GM10266 (cell line): ENCODE data around the gene RNF8.
"Not testable (repeated sequence)": the region's sequence is repeated elsewhere in the genome, so short reads cannot be mapped to it uniquely, and the experiment has no call there.

Source experiments
- DNase-seq: peaks from one replicate; pipeline ENCODE4 v3.0.0; 2012; ENCODE audit errors: extremely low spot score
- TF ChIP-seq, protein P1 (sequence below): IDR thresholded peaks from 2 replicates; pipeline ENCODE4 v1.5.1; 2012; ENCODE audit warnings: mild to moderate bottlenecking, low read depth; ENCODE audit not compliant: control insufficient read depth, insufficient read depth; ENCODE audit errors: missing control alignments

Gene RNF8

DNA sequence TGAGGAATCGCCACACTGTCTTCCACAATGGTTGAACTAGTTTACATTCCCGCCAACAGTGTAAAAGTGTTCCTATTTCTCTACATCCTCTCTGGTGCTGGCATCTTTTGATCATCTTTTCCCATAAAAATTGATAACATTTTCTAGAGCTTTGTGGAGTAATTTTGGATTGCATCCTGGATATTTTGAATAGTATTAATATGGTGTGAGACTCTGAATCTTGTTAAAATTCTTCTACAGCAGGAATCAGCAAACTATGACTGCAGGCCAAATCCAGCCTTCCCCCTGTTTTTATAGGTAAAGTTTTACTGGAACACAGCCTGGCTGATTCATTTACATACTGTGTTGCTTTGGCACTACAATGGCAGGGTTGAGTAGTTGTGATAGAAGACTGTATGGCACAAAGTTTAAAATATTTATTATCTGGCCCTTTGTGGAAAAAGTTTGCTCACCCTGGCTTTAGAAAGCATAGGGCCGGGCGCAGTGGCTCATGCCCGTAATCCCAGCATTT is 15.0 kb upstream of the RNF8 start:
- no peak for DNase-seq
- TF ChIP-seq, protein P1, sequence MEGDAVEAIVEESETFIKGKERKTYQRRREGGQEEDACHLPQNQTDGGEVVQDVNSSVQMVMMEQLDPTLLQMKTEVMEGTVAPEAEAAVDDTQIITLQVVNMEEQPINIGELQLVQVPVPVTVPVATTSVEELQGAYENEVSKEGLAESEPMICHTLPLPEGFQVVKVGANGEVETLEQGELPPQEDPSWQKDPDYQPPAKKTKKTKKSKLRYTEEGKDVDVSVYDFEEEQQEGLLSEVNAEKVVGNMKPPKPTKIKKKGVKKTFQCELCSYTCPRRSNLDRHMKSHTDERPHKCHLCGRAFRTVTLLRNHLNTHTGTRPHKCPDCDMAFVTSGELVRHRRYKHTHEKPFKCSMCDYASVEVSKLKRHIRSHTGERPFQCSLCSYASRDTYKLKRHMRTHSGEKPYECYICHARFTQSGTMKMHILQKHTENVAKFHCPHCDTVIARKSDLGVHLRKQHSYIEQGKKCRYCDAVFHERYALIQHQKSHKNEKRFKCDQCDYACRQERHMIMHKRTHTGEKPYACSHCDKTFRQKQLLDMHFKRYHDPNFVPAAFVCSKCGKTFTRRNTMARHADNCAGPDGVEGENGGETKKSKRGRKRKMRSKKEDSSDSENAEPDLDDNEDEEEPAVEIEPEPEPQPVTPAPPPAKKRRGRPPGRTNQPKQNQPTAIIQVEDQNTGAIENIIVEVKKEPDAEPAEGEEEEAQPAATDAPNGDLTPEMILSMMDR = no peak

DNA sequence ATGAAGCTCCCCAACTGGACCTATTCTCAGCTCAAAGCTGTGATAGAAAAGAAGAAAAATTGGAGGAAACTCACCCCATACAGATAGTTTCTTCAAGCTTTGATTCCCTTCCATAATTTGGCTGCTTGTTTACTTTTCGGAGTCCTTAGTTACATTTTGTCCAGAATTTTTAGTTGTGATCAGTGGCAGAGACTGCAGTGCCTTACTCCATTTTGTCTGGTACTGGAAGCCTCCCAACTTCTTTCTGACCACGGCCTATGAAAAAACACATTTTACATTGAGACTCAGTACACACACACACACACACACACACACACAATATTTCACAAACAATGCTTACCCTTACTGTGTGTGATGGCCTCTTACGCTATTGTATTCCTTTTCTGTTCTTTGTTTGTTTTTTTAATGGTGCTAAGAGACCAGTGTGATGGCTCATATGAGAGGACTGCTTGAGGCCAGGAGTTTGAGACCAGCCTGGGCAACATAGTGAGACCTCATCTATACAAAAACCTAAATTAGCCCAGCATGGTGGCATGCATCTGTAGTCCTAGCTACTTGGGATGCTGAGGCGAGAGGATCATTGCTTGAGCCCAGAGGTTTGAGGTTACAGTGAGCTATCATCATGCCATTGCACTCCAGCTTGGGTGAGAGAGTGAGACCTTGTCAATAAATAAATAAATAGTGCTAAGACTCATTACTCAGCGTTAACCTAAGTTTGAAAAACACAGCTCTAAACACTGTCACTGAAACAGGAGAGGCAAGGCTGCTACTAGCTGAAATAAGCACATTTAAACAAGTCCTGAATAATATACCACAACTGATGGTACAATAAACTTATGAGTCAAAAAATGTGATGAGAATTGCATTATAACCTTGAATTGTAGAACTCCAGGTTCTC is 13.8 kb upstream of the RNF8 start:
- DNase-seq = no peak
- TF ChIP-seq, protein P1 = no peak

DNA sequence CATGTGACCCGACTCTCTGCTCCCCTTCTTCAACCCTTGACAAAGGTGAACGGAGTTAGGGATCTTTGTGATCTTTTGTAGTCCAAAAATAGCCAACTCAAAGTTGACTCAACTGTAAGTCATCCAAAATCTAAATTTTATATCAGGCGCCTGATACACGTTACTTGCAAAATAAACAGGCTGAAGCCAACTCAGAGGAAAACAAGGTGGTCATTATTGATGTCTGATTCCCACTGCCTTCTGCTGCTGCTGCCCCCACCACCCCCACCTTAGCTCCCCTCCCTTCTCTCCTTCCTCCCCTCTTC is 13.2 kb upstream of the RNF8 start:
- TF ChIP-seq, protein P1 = no peak
- no peak for DNase-seq

DNA sequence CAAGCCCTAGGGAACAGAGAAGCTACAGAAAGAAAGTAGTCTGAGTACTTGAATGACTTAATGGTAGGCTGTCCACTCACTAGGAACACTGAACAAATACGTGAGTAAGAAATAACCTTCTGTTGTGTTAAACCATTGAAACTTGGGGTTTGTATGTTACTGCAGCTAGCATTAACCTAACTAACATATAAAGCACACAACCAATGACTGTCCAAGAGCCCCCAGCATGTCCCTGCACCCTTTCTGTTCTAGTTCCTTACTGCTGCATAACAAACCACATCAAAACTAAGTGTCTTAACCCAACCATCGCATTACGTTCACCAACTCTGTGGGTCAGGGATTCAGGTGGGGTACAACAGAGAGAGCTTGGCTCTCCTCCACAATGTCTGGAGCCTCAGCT is 10.5 kb upstream of the RNF8 start:
- DNase-seq = no peak
- TF ChIP-seq, protein P1 = no peak

DNA sequence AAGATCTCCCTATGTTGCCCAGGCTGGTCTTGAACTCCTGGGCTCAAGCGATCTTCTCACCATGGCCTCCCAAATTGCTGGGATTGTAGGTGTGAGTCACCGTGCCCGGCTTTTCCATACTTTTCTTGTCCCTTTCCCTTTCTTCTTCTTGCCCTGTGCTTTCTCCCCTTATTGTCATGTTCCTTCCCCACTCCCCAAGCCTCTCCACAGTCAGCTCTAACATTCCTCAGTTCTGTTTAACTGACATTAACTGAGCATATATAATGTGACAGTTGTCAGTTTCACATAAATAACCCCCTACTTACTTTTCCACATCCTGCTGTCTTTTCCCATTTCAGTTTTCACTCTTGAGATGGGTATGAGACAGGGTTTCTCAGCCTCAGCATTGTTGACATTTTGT is 9.5 kb upstream of the RNF8 start:
- DNase-seq = no peak
- TF ChIP-seq, protein P1 = no peak

DNA sequence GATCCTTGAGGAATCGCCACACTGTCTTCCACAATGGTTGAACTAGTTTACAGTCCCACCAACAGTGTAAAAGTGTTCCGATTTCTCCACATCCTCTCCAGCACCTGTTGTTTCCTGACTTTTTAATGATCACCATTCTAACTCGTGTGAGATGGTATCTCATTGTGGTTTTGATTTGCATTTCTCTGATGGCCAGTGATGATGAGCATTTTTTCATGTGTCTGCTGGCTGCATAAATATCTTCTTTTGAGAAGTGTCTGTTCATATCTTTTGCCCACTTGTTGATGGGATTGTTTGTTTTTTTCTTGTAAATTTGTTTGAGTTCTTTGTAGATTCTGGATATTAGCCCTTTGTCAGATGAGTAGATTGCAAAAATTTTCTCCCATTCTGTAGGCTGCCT is 8.0 kb upstream of the RNF8 start:
- DNase-seq = not testable (repeated sequence)

DNA sequence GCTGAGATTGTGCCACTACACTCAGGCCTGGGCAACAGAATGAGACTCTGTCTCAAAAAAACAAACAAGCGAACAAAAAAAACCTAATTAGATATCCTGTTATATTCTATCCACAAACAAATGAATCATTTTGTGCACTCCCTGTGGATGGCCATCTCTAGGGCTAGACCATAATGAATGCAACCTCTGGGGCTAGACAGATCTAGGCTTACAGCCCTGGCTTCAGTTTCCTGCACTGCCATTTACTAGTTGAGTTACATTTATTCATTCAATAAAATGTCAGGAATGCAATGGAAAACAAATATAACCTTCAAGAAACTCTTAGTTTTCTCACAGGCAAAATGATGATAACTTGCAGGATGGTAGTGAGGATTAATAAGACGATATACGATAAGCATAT is 6.6 kb upstream of the RNF8 start:
- TF ChIP-seq, protein P1 = no peak
- DNase-seq = no peak
